Measurements from ENCODE around the gene LRP1.

Gene LRP1

GRCh38 chr12:57194253-57194652 is 66.0 kb downstream of the LRP1 start:
- no peak for DNase-seq (ENCODE audit: low read depth)

- DNase-seq (ENCODE audit: low read depth), result no peak
These were observed 66.9 kb downstream of the LRP1 start for GRCh38 chr12:57195186-57195585.

GRCh38 chr12:57195611-57196371 is 67.5 kb downstream of the LRP1 start:
- no peak for DNase-seq (ENCODE audit: low read depth)

- no peak for DNase-seq (ENCODE audit: low read depth)
These were observed 68.2 kb downstream of the LRP1 start for GRCh38 chr12:57196439-57196838.

GRCh38 chr12:57196956-57197355 is 68.7 kb downstream of the LRP1 start:
- DNase-seq (ENCODE audit: low read depth), result no peak

DNA sequence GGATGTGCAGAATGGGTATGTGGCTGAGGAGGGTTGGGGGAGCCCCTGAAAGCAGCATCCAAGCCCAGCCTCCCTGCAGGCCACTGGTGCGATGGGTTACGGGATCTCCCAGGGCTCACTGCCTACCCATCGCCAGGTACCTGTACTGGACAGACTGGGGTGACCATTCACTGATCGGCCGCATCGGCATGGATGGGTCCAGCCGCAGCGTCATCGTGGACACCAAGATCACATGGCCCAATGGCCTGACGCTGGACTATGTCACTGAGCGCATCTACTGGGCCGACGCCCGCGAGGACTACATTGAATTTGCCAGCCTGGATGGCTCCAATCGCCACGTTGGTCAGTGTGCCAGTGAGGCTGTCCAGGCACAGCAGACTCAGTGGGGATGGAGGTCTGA is 70.0 kb downstream of the LRP1 start:
- DNase-seq (ENCODE audit: low read depth), result no peak

- DNase-seq (ENCODE audit: low read depth), result no peak
These were observed 70.9 kb downstream of the LRP1 start for GRCh38 chr12:57199191-57199590.

- no peak for DNase-seq (ENCODE audit: low read depth)
These were observed 72.2 kb downstream of the LRP1 start for GRCh38 chr12:57200497-57200896.

GRCh38 chr12:57201219-57201618 is 72.9 kb downstream of the LRP1 start:
- no peak for DNase-seq (ENCODE audit: low read depth)

DNA sequence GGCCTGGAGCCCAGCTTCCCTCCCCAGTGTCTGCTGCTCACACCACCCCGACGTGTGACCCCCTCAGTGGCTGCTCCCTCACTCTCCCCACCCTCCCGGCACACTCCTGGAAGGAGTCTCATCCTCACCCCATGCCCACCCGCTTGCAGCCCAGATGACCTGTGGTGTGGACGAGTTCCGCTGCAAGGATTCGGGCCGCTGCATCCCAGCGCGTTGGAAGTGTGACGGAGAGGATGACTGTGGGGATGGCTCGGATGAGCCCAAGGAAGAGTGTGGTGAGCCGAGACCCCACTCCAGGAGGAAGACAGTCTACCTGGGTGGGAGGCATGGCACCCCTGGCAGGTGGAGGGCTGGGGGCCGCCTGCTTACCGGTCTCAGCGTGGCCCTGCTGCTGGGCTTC is 73.3 kb downstream of the LRP1 start:
- DNase-seq (ENCODE audit: low read depth), result no peak

GRCh38 chr12:57202321-57202720 is 74.0 kb downstream of the LRP1 start:
- DNase-seq (ENCODE audit: low read depth), result no peak

DNA sequence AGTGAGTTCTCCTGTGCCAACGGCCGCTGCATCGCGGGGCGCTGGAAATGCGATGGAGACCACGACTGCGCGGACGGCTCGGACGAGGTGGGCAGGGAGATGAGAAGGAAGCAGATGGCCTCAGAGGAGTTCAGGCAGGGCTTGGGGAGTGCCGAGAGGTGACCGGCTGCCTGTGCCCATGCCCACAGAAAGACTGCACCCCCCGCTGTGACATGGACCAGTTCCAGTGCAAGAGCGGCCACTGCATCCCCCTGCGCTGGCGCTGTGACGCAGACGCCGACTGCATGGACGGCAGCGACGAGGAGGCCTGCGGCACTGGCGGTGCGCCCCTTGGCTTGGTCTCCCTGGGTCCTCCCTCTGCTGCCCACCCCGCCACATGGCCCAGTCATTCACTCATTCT is 74.9 kb downstream of the LRP1 start:
- DNase-seq (ENCODE audit: low read depth), result no peak

DNA sequence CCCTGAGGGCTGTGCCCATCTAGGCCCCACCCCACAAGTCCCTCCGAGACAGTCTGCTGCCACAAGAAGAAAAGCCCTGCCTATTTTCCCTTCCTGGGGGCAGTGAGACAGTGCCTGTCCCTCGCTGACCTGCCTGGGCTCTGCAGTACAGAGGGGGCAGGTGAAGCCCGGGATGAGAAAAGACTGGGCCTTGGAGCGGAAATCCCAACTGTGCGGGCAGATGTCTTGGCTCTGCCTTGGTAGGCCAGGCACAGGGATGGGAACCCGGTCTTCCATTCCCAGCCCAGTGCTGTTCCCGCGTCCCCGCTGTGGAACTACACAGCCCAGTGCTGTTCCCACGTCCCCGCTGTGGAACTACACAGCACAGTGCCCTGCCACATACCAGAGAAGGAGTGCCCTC is 75.5 kb downstream of the LRP1 start:
- no peak for DNase-seq (ENCODE audit: low read depth)

GRCh38 chr12:57204454-57204853 is 76.2 kb downstream of the LRP1 start:
- no peak for DNase-seq (ENCODE audit: low read depth)

DNA sequence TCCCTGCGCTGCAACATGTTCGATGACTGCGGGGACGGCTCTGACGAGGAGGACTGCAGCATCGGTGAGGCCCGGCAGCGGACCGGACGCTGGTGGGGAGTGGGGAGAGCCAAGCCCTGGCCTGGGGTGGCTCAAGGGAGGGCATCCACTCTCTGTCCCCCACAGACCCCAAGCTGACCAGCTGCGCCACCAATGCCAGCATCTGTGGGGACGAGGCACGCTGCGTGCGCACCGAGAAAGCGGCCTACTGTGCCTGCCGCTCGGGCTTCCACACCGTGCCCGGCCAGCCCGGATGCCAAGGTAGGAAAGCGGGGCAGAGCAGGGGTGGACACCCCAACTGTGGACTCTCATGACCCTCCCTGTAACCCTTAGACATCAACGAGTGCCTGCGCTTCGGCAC is 76.9 kb downstream of the LRP1 start:
- no peak for DNase-seq (ENCODE audit: low read depth)

GRCh38 chr12:57205931-57206330 is 77.6 kb downstream of the LRP1 start:
- no peak for DNase-seq (ENCODE audit: low read depth)

GRCh38 chr12:57207731-57208630 is 79.7 kb downstream of the LRP1 start:
- no peak for DNase-seq (ENCODE audit: low read depth)

DNA sequence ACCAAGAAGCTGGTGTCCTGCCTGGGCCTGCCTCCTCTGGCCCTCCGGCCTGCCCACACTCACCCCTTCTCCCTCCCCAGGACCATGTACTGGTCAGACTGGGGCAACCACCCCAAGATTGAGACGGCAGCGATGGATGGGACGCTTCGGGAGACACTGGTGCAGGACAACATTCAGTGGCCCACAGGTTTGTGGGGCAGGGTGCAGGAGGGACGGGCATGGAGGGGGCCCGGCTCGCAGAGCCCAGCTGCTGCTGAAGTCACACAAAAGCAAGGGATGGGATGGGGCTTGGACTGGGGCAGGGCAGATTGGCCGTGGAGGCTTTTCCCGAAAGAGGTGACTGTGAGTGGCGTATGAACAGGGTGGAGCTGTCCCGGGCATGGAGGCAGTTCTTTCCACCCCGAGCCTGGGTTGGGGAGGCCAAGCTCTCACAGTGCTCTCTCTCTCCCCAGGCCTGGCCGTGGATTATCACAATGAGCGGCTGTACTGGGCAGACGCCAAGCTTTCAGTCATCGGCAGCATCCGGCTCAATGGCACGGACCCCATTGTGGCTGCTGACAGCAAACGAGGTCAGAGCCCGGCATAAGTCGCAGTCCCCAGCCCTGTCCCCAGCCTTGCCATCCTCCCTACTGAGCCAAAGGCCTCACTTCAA is 80.5 kb downstream of the LRP1 start:
- DNase-seq (ENCODE audit: low read depth), result no peak

- no peak for DNase-seq (ENCODE audit: low read depth)
These were observed 81.6 kb downstream of the LRP1 start for GRCh38 chr12:57209916-57210315.

- DNase-seq (ENCODE audit: low read depth), result no peak
These were observed 82.2 kb downstream of the LRP1 start for GRCh38 chr12:57210461-57210860.

- DNase-seq (ENCODE audit: low read depth), result no peak
These were observed 82.8 kb downstream of the LRP1 start for GRCh38 chr12:57210926-57211692.

All from non-pigmented ciliary epithelial cell (primary cell).